NCI-H1694 treated with DMSO at 0.1 percent for 48 hours (cell line): Measurements from ENCODE around the gene NEK3.
"Not testable (repeated sequence)": the region's sequence is repeated elsewhere in the genome, so short reads cannot be mapped to it uniquely, and the experiment has no call there.

ENCODE experiments used
- DNase-seq: peaks from one replicate; lab custom pipeline; 2025; lab: John Stamatoyannopoulos, UW

The NEK3 gene

DNA sequence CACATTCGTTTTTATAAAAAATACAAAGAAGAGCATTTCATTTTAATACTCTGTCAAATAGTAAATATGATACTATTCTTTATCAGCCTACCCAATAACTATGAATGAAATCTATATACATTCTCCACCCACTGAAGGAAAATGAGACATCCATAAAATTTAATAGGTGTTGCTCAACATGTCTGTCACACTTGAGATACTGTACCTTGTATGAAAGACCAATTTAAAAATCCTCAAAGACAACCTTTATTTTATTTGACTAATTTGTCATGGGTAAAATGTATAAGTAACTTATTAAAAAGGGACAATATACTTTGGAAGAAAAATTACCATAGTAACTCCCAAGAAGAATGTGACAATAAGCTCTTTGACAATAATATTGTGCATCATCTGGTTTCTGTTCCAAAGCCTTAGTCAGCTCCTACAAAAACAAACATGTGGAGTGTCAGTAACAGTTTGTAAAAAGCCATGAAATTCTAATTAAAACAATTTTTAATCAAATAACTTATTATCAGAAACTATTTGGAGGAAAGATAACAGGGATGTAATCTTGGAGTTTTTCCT lies 11.5 kb upstream of the NEK3 start:
- DNase-seq, result not testable (repeated sequence)

DNA sequence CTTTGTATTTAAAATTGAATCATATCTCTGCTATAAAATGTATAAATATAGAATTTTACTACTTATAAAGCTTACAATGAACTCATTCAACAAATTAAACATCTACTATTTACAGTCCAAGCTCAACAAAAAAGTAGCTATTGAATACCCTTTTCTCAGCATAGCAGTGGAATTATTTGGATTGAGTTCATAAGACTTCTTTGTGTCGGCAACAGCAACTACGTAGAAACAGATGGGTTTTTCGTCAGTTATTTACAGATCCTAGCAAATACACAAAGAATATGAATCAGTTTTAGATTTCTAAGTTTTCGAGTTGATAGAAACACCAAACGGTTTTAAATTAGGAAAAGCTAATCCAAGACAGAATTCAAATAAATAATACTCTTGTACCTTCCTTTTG lies 10.4 kb upstream of the NEK3 start:
- no peak for DNase-seq

DNA sequence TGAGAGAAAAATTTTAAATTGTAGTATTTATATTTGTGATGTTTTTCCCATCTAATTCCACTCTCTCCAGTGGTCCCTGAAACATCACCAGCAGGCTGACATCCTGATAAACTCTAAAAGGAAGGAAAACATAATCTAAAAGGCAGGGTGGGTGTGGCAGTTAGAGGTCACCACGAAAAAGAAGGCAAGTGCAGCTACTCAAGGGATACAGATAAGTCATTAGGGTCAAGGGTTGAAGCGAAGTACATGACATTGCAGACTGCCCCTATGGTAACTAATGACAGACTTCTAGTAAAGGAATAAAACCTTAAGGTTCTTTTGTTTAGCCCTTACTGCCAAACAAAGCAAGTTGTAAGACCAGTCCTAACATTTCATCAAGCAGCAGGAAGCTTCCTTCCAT lies 6.0 kb upstream of the NEK3 start:
- no peak for DNase-seq

DNA sequence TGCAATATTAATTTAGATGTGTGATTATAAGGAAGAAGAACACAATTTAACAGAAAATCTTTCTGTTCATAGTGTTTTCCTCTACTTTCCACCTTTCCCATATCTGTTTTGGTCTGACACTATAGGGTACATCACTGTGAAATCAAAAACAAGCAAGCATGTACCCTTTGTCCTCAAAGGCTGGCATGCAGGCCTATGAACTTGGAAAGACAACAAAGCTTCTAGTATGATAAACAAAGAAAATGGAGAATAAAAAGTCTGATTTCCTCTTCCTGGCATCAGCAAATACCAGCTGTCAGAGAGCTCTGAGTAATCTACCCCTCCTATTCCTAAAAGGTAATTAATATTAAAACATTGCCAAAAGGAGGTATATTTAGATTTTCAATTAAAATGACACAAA lies 5.6 kb upstream of the NEK3 start:
- DNase-seq, result no peak

DNA sequence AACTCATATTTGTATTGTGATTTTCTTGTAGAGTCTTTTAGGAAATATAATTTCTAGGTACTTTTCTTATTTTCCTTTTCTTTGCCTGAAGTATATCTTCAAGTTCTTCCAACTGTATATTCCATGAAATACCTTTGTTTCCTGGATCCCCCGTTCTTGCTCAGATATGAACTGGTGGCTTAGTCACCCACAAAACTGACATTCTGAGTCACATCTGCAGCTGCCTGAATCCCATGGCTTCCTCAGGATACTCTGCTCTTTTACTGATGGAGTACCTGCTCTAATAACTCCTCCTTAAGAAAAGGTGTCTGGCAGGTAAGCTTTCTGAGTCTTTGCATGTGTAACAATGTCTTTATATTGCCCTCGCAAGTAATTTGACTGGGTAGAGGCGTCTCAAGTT lies 4.5 kb upstream of the NEK3 start:
- not testable (repeated sequence) for DNase-seq

DNA sequence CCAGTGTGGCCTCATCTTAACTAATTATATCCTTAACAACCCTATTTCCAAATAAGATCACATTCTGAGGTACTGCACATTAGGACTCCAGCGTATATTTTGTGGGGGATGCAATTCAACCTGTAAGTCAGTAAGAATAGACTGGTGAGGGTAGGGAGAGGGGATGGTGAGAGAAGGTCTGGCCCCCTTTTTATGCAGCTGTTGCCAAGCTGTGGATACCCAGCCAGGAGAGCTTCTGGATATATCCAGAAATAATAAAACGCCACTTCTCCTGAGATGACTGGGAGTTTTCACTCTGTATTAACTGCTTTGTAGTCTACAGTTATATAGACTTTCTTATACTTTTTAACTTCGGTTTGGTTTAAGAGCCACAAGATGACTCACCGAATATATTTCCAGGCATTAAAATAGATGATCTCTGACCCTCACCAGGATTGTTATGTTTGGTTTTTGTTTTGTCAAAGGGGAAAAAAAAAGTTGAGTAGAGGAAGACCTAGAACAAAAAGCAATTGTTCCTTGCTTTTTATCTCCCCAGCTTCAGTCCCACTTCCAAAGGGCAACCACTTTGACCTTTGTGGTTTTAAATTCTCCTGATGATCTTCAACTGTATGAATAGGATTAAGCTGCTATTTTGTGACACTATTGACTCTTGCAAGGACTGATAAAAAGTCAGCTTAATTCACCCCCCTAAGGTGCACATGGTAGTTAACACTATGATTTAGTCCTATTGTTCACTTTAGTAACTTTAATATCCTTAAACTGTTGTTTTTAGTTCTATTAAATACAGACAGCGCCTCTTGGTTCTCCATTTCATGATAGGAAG lies 3.1 kb upstream of the NEK3 start:
- no peak for DNase-seq

DNA sequence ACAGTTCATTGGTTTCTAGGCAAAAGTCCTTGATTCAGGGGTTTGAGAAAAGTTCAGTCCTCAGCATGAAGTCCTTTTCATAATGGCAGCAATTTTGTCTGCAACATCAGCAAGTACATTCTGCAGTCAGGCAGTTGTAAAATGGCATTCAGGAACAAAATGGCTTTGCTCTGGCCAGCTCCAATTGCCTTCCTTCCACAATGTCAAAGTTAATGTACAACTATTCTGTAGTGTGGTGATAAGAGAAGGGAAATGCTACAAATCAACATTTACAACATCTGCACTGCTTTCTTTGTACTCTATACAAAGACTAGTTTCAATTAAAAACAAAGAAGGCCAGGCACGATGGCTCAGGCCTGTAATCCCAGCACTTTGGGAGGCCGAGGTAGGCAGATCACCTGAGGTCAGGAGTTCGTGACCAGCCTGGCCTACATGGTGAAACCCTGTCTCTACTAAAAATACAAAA lies 1.8 kb upstream of the NEK3 start:
- DNase-seq, result no peak

DNA sequence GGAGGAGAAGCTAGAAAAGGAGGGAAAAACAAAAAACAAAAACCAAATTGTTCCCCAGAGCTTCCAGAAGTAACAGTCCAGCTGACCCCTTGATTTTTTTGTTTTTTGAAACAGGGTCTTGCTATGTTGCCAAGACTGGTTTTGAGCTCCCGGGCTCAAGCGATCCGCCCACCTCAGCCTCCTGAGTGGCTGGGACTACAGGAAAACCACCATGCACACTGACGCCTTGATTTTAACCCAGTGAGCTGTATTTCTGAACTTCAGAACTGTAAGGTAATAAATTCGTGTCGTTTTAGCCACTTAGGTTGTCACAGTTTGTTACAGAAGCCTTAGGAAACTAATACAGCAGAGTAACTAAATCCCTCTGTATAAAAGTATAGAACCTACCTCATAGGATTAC lies 1.1 kb upstream of the NEK3 start:
- DNase-seq, result no peak

DNA sequence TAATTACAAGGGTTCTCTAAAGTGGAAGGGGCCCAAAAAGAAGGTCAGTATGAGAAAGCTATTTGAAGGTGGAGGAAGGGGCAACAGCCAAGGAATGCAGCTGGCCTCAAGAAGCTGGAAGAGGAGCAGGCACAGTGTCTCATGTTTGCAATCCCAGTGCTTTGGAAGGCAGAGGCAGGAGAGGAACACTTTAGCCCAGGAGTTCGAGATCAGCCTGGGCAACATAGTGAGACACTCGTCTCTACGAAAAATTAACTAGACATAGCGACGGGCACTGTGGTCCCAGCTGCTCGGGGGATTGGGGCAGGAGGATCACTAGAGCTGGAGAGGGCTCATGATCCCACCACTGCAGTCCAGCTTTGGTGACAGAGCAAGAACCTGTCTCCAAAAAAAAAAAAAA lies 656 bp upstream of the NEK3 start:
- no peak for DNase-seq

DNA sequence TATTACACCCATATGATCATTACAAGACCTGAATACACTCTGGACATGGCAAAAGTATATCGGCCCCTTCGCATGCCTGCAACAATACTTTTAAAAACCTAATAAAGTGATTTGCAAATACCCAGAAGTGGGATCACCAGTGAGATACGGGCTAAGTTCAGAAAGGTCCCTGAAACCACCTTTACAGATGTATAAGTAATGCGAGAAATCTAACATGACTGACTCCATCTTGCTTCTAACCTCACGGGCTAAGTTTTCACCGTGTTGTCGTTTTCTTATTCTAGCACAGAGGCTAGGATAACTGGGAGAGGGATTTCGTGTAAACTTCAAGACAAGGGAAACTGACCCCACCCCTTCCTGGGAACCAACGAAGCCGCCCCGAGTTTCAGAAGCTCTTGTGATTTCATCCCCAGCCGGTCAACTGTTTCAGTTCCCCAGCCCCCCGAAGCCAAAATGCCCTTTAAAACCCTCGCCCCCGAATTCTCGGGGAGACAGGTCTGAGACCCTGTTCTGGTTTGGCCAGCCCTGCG lies 703 bp downstream of the NEK3 start:
- DNase-seq, result no peak

DNA sequence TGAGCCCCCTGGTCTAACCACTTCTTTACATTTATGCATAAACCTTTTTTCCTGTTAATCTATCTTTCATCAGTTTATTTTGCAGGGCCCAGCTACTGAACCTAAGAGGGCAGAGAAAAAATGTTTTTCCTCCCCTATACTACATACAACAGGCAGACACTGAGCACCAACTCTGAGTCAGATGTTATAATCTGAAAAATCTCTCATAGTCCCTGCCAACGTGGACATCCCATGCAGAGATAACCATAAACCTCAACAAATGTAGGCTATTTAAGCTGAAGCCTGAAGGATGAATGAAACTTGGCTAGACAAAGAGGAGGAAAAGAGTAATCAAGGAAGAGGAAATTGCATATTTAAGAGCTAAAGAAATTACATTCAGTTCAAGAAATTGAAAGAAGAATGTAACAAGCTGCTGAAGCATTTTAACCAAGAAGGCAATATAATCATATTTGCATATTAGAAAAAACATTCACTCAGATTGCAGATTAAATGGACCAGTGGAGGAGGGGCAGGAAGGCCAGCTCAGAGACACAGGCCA lies 2.6 kb downstream of the NEK3 start:
- no peak for DNase-seq

DNA sequence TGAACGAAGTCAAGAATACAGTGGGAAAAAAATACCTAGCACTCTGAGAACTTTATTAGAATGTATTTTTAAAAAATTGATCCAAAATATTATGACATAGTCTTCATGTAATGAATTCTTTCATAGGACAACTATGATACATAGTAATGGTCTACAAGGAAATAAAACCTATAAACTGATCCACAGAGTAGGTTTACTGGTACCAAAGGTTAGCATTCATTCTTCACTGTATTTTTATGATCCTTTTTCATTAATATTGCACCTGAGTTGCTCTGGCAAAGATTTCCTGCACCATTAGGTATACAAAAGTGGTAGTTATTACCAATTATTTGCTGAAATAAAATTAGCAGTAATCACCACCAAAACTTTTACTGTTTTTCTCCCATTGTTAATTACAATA lies 4.2 kb downstream of the NEK3 start:
- no peak for DNase-seq

DNA sequence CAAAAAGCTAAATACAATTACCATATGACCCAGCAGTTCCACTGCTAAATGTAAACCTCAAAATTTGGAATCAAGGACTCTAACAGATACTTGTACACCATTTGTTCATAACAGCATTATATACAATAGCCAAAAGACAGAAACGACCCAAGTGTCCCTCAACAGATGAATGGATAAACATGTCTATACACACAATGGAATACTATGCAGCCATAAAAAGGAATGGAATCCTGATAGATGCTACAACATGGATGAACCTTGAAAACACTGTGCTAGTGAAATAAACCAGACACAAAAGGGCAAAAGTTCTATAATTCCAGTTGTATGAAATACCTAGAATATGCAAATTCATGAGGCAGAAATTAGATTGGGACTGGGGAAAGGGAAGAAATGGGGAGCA lies 12.2 kb downstream of the NEK3 start:
- DNase-seq, result no peak

DNA sequence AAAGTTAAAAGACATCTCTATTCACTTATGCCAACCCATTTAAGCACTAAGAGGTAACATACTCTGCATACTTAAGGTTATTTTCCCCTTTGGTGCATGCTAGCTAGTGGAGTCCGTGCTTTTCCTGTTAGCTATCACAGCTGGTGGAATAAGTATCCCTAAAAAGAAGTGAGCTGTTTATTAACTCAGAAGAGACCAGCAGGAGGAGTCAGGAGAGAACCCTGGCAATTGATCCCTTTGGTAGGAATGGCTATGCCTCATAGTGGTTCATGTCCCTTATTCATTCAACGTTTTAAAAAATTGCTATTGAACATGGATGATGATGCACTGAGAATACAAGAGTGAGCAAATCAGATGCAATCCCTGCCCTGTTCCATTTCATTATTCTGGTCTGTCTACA lies 18.1 kb downstream of the NEK3 start:
- no peak for DNase-seq

DNA sequence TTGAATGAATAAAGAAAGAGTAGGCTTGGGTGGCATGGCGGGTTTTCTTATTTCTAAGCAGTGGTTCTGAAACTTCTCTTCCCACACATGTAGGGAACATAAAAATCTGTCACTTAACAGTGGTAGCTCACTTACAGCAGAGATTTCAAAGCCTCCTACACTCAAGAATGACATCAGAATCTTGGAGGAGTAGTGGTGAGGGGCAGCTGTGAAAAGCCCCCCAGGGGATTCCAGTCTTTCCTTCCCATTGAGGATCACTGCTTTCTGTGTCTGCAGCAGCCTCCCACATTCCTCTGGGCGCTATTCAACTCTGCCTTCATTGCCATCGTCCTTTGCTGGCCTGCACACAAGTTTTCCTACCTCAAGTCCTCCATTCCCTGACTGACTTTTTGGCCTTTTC lies 21.9 kb downstream of the NEK3 start:
- DNase-seq, result no peak

DNA sequence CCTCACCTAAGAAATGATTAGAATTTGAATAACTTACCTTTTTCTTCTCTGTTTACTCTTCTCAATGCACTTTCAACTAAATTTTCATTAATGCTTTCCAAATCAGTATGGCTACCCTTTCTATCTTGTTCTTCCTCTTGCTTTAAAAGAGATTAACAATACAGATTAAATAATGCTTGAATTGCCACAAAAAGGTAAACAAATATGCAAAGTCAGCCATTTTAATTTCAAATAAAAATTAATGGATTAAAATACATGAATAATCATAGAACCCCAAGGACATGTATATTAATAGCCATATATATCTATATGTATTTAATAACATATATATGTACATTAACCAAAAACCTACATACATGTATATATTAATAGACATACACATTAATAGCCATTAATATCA lies 22.6 kb downstream of the NEK3 start:
- no peak for DNase-seq

DNA sequence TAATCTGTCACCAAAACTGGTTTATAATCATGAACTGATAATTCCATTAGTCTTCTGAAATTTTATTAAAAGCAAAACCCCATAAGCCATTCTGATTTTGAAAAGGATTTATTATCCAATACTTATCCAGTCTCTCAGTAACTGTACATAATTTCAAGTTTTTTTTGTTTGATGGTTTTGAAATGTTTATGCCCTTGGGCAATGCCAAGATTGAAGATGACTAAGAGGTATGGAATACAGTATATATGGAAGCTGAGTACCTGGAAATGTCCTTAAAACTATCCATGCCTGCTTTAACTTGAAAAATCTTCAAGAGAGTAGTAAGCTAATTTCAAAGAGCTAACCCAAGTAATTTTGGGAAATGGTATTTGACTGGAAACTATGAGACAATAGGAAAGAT lies 28.8 kb downstream of the NEK3 start:
- no peak for DNase-seq

DNA sequence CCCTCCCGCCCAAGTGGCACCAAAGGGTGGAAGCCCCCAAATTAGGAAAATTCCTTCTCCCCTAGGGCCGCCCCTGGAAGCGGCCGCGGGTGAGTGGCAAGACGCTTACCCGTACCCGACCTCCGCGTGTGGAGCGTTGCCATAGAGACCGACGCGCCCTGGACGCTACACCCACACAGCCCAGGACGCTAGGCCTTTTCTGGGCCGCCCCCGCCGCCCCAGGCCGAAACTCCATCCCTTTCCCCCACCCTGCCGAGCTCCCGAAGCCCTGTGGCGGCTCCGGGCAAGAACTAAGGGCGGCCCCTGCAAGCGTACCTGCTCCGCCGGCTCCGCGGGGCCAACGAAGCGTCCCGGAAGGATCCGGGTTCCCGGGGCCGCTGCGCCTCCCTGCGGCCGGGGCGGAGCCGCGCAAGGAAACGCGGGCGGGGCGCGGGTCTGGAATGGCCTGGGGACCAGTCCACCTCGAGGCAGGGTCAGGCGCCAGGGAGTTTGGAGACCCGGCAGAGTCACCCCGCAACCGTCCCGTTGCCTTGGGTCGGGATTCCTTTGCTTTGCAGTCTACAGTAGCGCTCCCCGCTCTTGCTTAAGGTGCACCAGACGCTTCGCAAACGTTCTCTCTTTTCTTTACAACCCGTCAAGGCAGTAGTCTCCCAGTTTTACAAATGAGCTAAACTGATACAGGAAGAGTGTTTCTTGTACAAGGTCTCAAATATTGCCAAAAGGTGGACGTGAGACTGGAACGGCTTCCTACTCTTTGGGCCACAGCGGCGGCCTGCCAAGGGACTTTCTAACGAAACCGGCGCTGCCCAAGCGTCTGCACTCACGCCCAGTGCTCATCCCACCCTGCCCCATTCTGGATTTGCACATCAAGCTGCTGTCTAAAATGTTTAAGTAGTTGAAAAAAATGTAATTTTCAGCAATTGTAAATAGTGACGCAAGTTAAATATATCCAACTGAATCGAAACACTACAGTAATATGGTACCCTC lies 30.4 kb downstream of the NEK3 start, which contains the start of gene NEK5:
Gene NEK5, minus strand, starts transcription at position 360 of the 987 bp plus-strand sequence. CDS start 1,591 bp downstream, outside the sequence.
- peak; percentile 33 for DNase-seq

DNA sequence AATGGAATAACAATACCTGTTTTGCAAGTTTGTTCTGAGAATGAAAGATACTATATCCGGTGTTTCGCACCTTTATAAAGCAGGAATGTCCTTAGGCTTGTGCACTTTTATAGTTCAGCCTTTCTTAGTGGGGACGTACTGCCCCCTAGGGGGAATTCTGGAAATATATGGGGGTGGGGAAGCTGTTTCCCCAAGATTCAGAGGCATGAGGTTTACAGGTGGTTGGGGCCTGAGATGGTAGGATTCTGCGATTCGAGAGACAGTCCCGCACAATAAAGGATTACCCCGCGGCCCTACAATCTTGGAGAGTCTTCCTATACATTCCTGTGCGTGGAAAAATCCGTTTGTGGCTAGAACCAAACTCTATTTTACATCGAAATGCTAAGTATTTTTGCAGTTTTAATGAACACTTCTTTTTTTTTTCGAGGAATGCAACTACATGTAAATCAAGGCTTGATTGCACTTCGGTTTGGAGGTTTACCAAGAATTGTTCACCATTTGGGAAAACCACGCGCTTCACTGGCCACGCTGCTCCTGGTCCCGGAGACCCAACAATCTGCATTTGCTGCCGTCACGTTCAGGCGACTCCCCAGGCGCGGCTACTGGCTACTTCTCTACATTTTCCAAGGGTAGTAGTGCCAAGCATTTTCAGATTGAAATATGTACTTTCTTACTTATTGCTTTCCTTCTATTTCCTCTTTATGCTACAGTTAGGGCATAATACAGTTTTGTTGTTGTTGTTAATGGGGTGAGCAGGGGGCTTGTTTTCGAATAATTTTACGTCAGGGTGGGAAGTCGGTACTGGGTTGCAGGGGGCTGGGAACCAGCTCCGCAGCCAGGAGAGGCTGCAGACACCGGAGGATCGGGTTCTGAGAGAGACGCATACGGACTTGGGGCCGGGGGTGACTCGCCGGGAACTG lies 31.4 kb downstream of the NEK3 start:
- DNase-seq, result peak; percentile 47

DNA sequence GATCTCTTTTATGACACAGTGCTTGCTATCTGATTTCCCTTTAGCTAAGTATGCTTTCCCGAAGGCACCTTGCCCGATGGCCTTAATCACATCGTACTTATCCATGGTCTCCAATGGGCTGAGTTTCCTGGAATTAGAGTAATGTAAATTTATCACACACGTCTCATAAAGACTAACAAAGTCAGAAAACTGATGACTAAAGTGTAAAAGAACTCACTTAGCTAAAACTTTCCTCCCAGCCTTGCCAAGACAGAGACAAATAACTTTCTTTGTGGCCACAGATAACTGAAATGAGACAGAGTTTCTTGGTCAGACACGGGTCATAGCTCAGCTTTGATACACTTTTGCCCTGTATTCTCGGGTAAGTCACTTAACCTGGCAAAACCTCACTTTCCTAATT lies 32.0 kb downstream of the NEK3 start:
- DNase-seq, result no peak

DNA sequence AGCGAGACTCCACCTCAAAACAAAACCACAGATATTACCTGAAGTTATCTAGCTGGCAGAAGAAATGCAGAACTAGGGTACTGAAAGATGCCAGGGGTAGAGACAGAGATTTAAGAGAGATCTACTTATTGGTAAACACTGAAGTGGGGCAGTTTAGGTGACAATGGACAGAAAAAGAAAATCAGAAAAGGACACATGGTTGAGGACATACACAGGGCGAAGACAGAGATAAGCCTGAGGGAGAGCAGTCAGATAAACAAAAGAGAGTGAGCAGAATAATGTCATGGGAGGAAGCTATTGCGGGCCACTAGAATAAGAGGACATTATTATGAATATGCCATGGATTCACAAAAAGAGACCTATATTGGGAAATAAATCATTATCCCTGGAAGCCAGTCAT lies 33.9 kb downstream of the NEK3 start:
- DNase-seq, result no peak
